ENCODE data around the gene CAMK2A.
"Not testable (repeated sequence)": the region's sequence is repeated elsewhere in the genome, so short reads cannot be mapped to it uniquely, and the experiment has no call there.

Gene CAMK2A

GRCh38 chr5:150253416-150254208 is 36.0 kb downstream of the CAMK2A start:
- in situ Hi-C loops (cut with HindIII; ENCODE audit: low sequenced_read_pairs): no loop called here
- H3K4me3 ChIP-seq (ENCODE audit: low read depth, low read length): no peak overlapping the region
- DNase-seq (ENCODE audit: low read depth): no peak
- TF ChIP-seq CTCF (IDR thresholded peaks at IDR 0.05; ENCODE audit: low read depth, low read length, missing control alignments): no peak

- H3K4me3 ChIP-seq (ENCODE audit: low read depth, low read length): no peak overlapping the region
- no peak for DNase-seq (ENCODE audit: low read depth)
- TF ChIP-seq CTCF (IDR thresholded peaks at IDR 0.05; ENCODE audit: low read depth, low read length, missing control alignments): no peak
- in situ Hi-C loops (cut with HindIII; ENCODE audit: low sequenced_read_pairs): no loop called here
Measured at GRCh38 chr5:150252489-150252888, 37.1 kb downstream of the CAMK2A start.

- no peak overlapping the region for H3K4me3 ChIP-seq (ENCODE audit: low read depth, low read length)
- no peak for TF ChIP-seq CTCF (IDR thresholded peaks at IDR 0.05; ENCODE audit: low read depth, low read length, missing control alignments)
- no peak for DNase-seq (ENCODE audit: low read depth)
- in situ Hi-C loops (cut with HindIII; ENCODE audit: low sequenced_read_pairs): no loop called here
Measured at GRCh38 chr5:150251504-150251903, 38.1 kb downstream of the CAMK2A start.

- in situ Hi-C loops (cut with HindIII; ENCODE audit: low sequenced_read_pairs): no loop called here
- no peak for DNase-seq (ENCODE audit: low read depth)
- H3K4me3 ChIP-seq (ENCODE audit: low read depth, low read length): no peak overlapping the region
- no peak for TF ChIP-seq CTCF (IDR thresholded peaks at IDR 0.05; ENCODE audit: low read depth, low read length, missing control alignments)
Measured at GRCh38 chr5:150249744-150250143, 39.8 kb downstream of the CAMK2A start.

- DNase-seq (ENCODE audit: low read depth): no peak
- no peak overlapping the region for H3K4me3 ChIP-seq (ENCODE audit: low read depth, low read length)
- in situ Hi-C loops (cut with HindIII; ENCODE audit: low sequenced_read_pairs): no loop called here
- TF ChIP-seq CTCF (IDR thresholded peaks at IDR 0.05; ENCODE audit: low read depth, low read length, missing control alignments): no peak
Measured at GRCh38 chr5:150248946-150249345, 40.6 kb downstream of the CAMK2A start.

GRCh38 chr5:150248493-150248892 is 41.1 kb downstream of the CAMK2A start:
- H3K4me3 ChIP-seq (ENCODE audit: low read depth, low read length); in situ Hi-C loops (cut with HindIII; ENCODE audit: low sequenced_read_pairs); DNase-seq (ENCODE audit: low read depth): not testable (repeated sequence)

- no peak overlapping the region for H3K4me3 ChIP-seq (ENCODE audit: low read depth, low read length)
- in situ Hi-C loops (cut with HindIII; ENCODE audit: low sequenced_read_pairs): no loop called here
- TF ChIP-seq CTCF (IDR thresholded peaks at IDR 0.05; ENCODE audit: low read depth, low read length, missing control alignments): no peak
- no peak for DNase-seq (ENCODE audit: low read depth)
Measured at GRCh38 chr5:150247726-150248125, 41.8 kb downstream of the CAMK2A start.

Measured in astrocyte of the cerebellum (primary cell).